ENCODE measurements around the gene SLN. TPM values are rescaled to one million over a fixed set of nuclear protein-coding genes. Genes with fewer than 3 reads are reported as not detected.

SLN gene
- total RNA-seq, 4 donors from 2014 or later = 2.7 TPM; not detected in 3

DNA sequence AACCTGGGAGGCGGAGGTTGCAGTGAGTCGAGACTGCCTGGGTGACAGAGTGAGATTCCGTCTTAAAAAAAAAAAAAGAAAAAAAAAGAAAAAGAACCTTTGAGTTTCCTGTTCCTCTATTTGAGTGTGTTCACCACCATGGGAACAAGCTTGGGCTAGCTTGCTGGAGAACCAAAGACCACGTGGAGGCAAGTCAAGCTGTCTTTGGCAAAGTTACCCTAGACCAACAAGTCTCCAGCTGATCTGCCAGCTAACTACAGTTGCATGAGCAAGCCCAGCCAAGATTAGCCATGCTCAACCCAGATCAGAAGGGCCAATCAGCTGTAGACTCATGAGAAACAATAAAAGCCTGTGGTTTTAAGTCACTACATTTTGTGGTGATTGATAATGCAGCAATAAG is 29.7 kb downstream of the SLN start:
- ATAC-seq = no peak

DNA sequence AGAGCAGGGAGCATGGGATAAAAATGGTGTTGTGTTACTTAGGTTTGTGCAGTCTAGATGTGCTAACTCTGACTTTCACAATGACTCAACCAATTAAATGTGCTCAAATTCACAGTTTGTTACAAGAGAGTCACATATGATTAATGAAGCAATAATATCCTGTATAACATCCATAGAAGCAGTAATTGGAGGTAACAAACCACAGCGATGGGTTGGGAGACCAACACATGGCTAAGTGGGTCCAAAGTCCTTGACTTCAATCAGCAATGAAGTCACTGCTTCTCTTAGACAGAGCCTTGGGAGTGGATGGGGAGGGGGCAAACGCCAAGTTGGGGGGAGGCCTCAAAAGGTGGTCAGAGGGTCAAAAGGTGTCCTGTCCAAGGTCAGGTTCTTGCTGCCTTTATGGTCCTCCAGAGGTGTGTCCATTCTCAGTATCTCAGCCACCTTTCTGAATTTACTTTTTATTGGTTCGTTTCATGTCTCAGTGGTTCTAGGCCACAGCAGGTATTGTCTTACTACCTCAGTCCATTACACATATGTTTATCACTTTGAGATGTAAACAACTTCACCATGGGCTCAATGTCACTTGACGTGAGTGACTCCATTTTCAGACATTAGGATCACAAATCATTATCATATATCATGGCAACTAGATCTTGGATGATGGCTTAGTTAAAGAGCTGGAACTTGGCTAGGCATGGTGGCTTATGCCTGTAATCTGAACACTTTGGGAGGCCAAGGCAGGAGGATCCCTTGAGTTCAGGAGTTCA is 32.4 kb downstream of the SLN start:
- H3K4me1 ChIP-seq = no peaks in the 10 kb centered on the region

More for the DNA sequence above, 29.7 kb downstream of the SLN start:
- WGBS, 2 donors (ENCODE audit: low coverage in 1 of 2) = 33% methylated on average over 1 of the region's 4 CpGs; no CpG with 5 or more reads in 1 of the 2 donors
- no peak overlapping the region for H3K27ac ChIP-seq
- no peak for TF ChIP-seq POLR2AphosphoS5 (IDR thresholded peaks at IDR 0.05)
- no peak for TF ChIP-seq POLR2A (IDR thresholded peaks at IDR 0.05)
- no peak for TF ChIP-seq EP300 (IDR thresholded peaks at IDR 0.05)
- TF ChIP-seq CTCF (IDR thresholded peaks at IDR 0.05) = no peak
- H3K27me3 ChIP-seq = no peaks in the 10 kb centered on the region
- H3K9me3 ChIP-seq = no peaks in the 10 kb centered on the region
- H3K4me3 ChIP-seq = no peak overlapping the region
- H3K36me3 ChIP-seq = no peaks in the 10 kb centered on the region
- H3K4me1 ChIP-seq = no peaks in the 10 kb centered on the region

DNA sequence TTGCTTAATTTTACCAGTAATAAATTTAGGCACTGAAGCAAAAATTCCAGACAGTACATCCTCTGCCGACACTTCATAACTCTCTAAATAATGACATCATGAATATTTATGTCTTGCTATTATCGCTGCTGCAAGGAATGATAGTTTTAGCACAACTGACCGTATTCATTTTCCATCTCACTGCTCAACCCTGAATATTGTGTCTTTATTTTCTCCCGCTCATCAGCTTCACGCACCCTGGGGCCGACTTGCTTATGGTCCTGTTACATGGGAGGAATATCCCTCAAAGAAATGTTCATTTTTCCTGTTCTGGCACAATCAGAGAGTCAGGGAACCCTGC is 33.3 kb downstream of the SLN start:
- Histone ChIP-seq H3K4me1 (no peaks in the 10 kb centered on the region), H3K9me3 (no peaks in the 10 kb centered on the region), H3K36me3 (no peaks in the 10 kb centered on the region), H3K4me3 (no peak overlapping the region), H3K27ac (no peak overlapping the region), H3K27me3 (no peaks in the 10 kb centered on the region)
- ATAC-seq = no peak
- WGBS, 2 donors (ENCODE audit: low coverage in 1 of 2) = 42 to 66% methylated on average over 3 to 6 of the region's 6 CpGs
- TF ChIP-seq POLR2A (IDR thresholded peaks at IDR 0.05) (no peak), EP300 (IDR thresholded peaks at IDR 0.05) (no peak)

More for the DNA sequence above, 32.4 kb downstream of the SLN start:
- H3K4me3 ChIP-seq = no peak overlapping the region
- no peaks in the 10 kb centered on the region for H3K27me3 ChIP-seq
- no peak overlapping the region for H3K27ac ChIP-seq
- 89 to 90% methylated on average over 3 of the region's 4 CpGs for WGBS, 2 donors (ENCODE audit: low coverage in 1 of 2)
- H3K36me3 ChIP-seq = no peaks in the 10 kb centered on the region
- no peaks in the 10 kb centered on the region for H3K9me3 ChIP-seq
- TF ChIP-seq CTCF (IDR thresholded peaks at IDR 0.05) (no peak), POLR2A (IDR thresholded peaks at IDR 0.05) (no peak), EP300 (IDR thresholded peaks at IDR 0.05) (no peak), POLR2AphosphoS5 (IDR thresholded peaks at IDR 0.05) (no peak)
- no peak for ATAC-seq

DNA sequence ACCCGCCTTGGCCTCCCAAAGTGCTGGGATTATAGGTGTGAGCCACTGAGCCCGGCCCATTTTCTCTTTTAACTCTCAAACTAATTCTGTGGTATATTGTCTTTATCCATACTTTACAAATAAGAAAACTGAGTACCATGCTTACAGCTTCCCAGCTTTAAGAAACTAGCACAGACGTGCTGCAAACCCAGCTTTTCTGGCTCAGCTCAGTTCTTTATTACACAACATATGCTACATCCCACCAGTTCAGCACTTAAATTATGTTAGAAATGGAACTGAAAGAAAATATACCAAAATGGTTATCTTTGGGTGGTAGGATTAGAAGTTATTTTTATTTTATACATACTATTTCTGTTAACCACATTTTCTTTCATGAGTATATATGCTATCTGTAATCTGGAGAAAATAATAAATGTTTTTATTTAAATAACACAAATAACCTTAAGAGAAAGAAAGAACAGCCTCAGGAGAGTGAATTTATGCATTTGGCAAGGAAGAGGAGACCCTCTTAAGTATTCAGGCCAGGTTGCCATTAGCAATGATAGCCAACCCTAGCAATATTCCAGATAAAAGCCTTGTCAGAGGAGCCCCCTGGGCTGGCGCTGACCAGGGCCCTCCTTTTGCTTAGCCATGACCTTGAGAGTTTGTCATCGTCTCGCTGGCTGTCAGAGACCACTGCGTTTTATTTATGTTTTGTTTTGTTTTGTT is 33.8 kb downstream of the SLN start:
- TF ChIP-seq POLR2AphosphoS5 (IDR thresholded peaks at IDR 0.05) (no peak), POLR2A (IDR thresholded peaks at IDR 0.05) (no peak), CTCF (IDR thresholded peaks at IDR 0.05) (no peak), EP300 (IDR thresholded peaks at IDR 0.05) (no peak)
- WGBS, 2 donors (ENCODE audit: low coverage in 1 of 2) = 73 to 89% methylated on average over 3 to 7 of the region's 7 CpGs
- Histone ChIP-seq H3K4me3 (no peak overlapping the region), H3K27me3 (no peaks in the 10 kb centered on the region), H3K9me3 (no peaks in the 10 kb centered on the region), H3K4me1 (no peaks in the 10 kb centered on the region), H3K36me3 (no peaks in the 10 kb centered on the region), H3K27ac (no peak overlapping the region)
- no peak for ATAC-seq

DNA sequence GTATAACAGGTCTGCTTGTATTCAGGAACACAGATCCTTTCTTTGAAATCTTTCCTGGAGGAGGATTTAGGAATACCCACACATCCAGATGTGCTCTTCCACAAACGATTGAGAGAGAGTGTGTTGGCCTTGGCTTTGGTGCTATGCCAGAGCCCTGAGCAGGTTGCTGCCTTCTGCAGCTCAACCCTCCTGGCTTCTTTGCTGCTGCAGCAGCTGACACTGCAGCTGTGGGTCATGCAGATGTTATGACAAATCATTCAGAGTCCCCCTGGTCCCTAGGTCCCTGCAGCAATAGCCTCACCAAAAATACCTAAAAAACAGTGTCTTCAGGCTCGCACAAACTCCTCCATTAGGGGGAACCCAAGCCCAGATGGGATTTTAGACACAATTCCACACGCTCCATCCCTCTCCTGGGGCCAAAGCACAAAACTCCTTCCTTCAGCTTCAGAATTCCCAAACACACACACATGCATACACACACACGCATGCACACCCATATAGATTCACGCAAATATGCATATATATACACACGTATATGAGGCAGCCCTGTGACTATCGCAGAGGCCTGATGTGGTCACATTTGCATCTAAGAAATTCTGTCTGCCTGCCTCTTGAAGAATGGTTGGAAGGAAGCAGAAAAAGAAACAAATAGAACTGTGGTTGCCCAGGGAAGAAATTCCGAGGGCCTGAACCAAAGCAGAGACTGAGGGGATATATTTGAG is 35.4 kb downstream of the SLN start:
- H3K9me3 ChIP-seq = no peaks in the 10 kb centered on the region
- no peak overlapping the region for H3K27ac ChIP-seq
- no peaks in the 10 kb centered on the region for H3K36me3 ChIP-seq
- 59 to 81% methylated on average over 5 to 7 of the region's 8 CpGs for whole genome bisulfite sequencing, 2 donors (ENCODE audit: low coverage in 1 of 2)
- TF ChIP-seq POLR2AphosphoS5 (IDR thresholded peaks at IDR 0.05) = no peak
- TF ChIP-seq CTCF (IDR thresholded peaks at IDR 0.05) = no peak
- TF ChIP-seq EP300 (IDR thresholded peaks at IDR 0.05) = no peak
- no peak for TF ChIP-seq POLR2A (IDR thresholded peaks at IDR 0.05)
- ATAC-seq = no peak
- no peaks in the 10 kb centered on the region for H3K4me1 ChIP-seq
- H3K4me3 ChIP-seq = no peak overlapping the region
- H3K27me3 ChIP-seq = peaks cover 4% of the 10 kb centered on the region
